ENCODE results near the gene ATP2B3.
A peak's percentile ranks its signal among the peaks of the same experiment; 100 is the strongest.
"Not testable (repeated sequence)": the region's sequence is repeated elsewhere in the genome, so short reads cannot be mapped to it uniquely, and the experiment has no call there.

Gene ATP2B3

GRCh38 chrX:153595859-153596857 lies 78.7 kb downstream of the ATP2B3 start:
- no peak for DNase-seq (ENCODE audit: low read depth)

DNA sequence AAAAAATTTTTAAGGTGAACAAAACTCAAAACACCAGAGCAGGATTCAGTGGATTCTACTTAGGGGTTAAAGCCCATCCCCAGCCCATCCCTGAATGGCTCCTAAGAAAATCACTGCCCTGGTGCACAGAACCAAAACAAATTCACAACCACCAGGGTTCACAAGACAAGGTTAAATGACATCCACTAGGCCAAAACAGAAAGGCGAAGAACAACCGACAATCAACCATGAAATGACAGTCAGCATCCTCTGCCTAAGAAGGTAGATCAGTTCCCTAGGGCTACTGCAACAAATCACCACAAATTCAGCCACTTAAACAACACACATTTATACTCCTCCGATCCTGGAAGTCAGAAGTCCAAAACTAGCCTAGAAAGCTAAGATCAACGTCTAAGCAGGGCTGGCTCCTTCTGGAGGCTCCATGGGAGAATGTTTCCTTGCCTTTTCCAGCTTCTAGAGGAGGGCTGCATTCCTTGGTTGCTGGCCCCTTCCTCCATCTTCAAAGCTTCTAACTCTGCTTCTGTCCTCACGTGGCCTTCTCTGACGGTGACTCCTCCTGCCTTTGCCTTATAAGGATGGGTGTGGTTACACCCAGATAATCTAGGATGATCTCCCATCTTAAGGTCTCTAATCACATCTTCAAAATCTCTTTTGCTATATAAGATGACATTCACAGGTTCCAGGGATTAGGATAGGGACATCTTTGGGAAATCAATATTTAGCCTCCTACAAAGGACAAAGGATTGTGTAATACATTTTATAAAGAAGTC lies 79.7 kb downstream of the ATP2B3 start:
- no peak for DNase-seq (ENCODE audit: low read depth)

DNA sequence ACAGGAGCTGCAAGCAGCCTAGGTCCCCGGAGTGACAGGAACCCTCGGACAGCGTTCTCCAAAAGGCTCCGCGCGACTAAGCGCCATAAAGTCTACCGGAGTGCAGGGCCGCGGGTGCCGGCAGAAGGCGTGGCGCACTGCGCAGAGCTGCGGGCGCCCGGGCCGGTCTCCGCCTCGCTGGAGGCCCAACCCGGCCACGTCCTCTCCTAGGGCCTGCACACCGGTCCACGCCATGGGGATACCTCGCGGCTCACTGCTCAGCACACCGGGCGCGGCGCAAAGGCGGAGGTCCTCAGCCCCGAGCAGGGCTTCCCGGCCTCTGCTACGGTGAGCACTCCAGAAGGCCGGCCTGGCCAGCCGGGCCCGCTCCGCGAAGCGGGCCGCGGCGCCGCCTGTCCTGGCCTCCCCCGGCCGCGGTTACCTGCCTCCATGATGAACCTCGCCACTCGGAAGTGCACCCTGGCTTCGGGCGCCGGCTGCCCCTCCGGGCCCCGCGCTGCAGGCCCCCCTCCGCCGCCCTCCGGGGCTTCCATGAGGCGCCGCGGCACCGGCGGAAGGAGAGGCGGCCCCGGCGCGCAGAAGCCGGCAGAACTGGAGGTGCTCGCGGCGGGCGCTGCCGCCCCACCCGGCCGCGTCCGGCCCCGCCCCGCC lies 81.2 kb downstream of the ATP2B3 start, which contains the start of gene CCNQ:
Gene CCNQ, minus strand, starts transcription at position 599 of the 651 bp plus-strand sequence. Its CDS starts 66 bp downstream, at position 533.
- no peak for DNase-seq (ENCODE audit: low read depth)

- peak; percentile 74 for DNase-seq (ENCODE audit: low read depth)
These were observed 82.0 kb downstream of the ATP2B3 start for GRCh38 chrX:153599192-153600031.

DNA sequence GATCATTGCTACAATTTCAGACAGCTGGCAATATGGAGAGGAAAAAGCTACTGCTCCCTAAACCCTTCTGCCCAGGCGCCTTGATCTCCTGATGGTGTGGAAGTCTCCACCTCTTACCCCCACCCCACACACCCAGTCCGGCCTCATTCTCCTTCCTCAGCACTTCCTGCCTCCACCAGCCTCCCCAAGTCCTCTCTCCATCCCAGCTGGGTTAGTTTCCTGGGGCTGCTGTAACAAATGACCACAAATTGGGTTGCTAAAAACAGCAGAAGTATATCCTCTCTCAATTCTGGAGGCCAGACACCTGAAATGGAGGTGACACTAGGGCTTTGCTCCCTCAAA lies 82.6 kb downstream of the ATP2B3 start:
- no peak for DNase-seq (ENCODE audit: low read depth)

DNA sequence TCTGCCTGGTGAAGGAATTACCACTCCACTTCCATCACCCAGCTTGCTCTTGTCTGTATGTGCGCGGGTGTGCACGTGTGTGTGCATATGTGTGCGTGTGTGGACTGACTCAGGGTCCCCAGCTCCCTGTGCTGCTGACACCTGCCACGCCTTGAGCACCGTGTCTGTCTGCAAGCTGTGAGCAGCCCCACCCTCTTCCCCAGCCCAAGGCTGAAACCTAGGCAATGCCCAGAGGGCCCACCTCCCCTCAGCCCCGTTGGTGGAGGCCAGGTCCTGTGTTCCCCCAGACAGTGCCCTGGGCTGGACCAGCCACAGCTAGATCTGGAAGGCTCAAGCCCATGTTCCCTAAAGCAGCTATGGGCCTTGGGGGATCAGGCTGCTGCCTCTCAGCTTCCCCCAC lies 83.5 kb downstream of the ATP2B3 start:
- no peak for DNase-seq (ENCODE audit: low read depth)

DNA sequence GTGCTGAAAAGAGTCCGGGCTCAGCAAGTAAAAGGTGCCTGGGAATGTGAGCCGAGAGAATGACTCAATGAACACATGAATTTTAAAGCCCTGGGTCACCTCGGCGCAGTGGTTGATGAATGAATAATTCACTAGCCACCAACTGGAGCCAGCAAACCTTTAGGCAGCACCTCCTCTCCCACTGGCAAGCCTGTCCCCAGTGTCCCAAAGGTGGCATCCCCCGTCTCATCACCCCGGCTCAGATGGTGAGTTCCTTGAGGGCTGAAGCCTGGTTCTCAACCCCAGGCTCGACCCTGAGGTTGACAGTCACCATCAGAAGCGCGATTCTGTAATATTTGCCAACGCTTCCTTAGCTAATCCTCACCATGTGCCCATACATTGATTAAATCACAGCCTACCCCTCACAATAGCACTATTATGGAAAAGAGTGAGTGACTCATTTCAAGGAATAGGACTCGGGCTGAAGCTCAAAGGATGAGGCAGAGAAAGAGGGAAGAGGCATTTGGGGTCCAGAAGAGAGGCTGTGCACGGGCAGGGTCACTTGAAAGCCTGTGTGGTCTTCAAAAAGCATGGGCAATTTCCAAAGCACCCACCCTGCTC lies 84.2 kb downstream of the ATP2B3 start:
- no peak for DNase-seq (ENCODE audit: low read depth)

DNA sequence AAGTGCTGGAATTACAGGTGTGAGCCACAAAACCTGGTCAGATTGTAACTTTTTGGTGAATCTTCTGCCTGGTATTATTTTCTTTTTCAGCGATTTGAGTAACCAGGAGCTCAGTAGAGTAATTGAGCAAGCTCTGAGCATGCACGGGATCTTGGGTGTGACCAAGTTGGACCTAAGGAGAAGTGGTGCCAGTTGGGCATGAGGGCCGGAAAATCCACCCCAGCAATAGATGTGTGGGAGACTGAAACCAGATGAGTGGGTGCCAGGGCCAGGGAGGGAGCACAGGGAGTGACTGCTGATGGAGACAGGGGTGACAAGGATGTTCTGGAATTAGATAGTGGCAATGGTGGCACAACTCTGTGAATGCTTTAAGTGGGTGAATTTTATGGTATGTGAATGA lies 85.2 kb downstream of the ATP2B3 start:
- no peak for DNase-seq (ENCODE audit: low read depth)

DNA sequence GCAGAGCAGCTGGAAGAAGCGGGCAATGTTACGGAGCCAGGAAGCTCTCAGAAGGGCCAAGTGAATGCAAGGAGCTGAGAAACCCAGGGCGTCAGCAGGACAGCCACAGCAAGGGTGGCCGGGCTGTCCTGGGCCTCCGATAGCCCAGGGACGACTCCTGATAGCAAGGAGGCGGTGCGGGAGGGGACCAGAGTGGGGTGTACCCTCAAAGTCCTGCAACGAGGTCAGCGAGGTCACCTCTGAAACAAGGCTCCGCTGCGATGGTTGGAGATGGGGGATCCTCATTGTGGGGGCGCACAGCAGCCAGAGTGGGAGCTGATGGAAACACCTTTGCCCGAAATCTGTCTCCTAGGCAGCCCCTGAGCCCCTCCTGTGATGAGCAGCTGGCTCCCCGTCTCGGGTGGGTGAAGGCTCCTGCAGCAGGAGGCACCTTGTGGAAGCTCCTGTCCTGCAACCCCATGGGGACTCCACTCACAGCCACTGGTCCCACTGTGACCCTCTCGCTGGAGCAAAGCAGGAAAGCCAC lies 85.8 kb downstream of the ATP2B3 start:
- DNase-seq (ENCODE audit: low read depth): no peak

- not testable (repeated sequence) for DNase-seq (ENCODE audit: low read depth)
These were observed 87.4 kb downstream of the ATP2B3 start for GRCh38 chrX:153604666-153605380.

GRCh38 chrX:153606503-153606902 lies 89.1 kb downstream of the ATP2B3 start:
- no peak for DNase-seq (ENCODE audit: low read depth)

DNA sequence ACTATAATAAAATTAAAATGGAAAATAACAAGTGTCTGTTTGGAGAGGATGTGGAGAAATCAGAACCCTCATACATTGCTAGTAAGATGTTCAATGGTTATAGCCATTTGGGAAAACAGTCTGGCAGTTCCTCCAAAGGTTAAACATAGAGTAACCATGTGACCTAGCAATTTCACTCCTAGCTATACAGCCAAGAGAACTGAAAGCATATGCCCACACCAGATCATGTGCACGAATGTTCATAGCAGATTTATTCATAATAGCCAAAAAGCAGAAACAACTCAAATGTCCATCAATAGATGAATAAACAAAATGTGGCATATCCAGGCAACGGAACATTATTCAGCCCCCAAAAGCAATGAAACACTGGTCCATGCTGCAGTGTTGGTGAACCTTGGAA lies 90.9 kb downstream of the ATP2B3 start:
- DNase-seq (ENCODE audit: low read depth): no peak

GRCh38 chrX:153608806-153609205 lies 91.4 kb downstream of the ATP2B3 start:
- no peak for DNase-seq (ENCODE audit: low read depth)

GRCh38 chrX:153609917-153610835 lies 92.7 kb downstream of the ATP2B3 start:
- DNase-seq (ENCODE audit: low read depth): peak; percentile 66

DNA sequence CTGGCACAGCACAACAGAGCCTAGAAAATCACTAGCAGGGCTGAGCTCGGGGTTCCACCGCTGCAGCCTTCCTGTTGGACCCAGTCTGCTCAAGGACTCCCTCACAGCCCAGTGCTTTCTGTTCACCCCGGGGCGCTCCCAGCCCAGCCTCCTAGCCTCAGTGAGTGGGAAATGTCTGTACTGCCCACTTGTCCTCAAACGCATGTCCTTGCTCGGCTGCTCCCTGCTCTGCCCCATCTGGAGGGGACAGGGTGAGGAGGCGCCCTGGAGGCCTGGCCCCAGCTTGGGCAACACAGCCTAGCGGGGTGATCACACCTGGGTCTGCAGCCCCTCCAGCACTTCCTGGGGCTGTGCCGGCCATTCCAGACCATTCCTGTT lies 93.4 kb downstream of the ATP2B3 start:
- no peak for DNase-seq (ENCODE audit: low read depth)

GRCh38 chrX:153611298-153612095 lies 94.1 kb downstream of the ATP2B3 start:
- DNase-seq (ENCODE audit: low read depth): no peak

GRCh38 chrX:153612413-153612812 lies 95.0 kb downstream of the ATP2B3 start:
- DNase-seq (ENCODE audit: low read depth): no peak

GRCh38 chrX:153614818-153615217 lies 97.4 kb downstream of the ATP2B3 start:
- DNase-seq (ENCODE audit: low read depth): no peak

All from activated gamma-delta T cell treated with anti-CD3 and anti-CD28 coated beads, Interleukin-2, amount 50 U/mL, for 16 hours (primary cell).